CD4-positive, alpha-beta T cell treated with Interleukin-6 for 4 hours (primary cell): ENCODE measurements around the gene GBX2.

Experiments
- DNase-seq: peaks from one replicate; pipeline ENCODE4 v3.0.0-alpha.2; 2020; ENCODE audit warnings: mixed read lengths

Gene GBX2

DNA sequence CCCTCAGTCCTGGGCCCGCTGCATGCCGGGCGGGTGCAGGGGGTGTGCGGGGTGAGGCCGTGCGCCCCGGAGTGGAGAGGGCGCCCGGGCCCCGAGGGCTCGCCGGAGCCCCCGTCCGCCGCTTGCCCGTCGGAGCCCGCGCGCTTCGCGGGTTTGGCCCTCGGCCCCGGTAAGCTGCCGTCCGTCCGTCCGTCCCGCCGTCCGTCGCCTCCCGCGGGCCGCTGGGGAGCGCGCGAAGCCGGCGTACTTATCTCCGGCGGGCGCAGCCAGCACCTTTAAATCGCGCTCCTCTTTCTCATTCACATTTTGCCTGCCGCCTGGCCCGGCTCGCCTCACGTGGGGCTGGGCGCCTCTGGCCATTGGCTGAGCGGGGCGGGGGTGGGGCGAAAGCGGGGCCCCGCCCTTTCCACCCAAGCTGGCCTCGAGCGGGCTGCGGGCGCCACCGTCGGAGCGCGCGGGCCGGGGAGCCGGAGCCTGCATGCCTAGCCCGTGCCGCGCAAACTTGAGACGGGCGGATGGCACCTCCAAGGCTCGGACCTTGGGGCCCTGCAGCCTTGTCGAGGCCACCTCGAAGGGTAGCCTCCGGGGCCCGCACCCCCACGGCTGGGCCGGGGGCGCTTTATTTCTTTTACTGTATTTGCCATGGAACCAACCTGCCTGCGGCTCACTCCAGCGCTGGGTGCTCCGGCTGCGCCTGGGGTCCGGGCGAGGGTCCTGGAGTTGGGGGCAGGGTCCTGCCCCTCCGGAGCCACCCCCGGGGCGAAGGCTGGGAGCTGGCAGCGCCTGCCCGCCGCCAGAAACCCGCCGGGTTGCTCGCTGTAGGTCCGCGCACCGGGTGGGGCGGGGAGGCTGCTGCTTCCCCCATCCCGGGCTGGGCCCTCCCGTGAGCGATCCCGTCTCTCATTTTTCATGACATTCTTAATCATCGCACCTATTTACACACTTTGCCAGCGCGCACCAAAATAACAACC, at the start of gene GBX2:
Gene GBX2, minus strand, starts transcription at position 277 of the 971 bp plus-strand sequence. CDS start 415 bp downstream, outside the sequence.
- no peak for DNase-seq

DNA sequence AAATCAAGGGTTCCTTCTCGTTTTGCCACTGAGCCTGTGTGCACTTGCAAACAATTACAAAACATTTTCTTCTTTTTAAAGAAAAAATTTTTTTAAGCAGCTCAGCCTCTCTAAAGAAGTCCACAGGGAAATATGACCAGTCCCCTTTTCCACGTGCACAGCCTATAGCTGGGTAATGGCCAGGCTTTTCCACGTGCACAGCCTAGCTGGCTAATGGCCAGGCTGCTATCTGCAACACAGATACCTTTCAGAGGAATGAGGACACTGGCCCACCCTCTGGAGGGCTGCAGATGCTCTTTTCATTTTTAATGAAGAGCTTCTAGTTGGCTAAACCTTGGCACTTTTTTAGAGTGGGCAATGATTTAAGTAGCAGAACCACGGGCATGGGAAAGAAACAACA, 49.7 kb upstream of the GBX2 start:
- DNase-seq = no peak

DNA sequence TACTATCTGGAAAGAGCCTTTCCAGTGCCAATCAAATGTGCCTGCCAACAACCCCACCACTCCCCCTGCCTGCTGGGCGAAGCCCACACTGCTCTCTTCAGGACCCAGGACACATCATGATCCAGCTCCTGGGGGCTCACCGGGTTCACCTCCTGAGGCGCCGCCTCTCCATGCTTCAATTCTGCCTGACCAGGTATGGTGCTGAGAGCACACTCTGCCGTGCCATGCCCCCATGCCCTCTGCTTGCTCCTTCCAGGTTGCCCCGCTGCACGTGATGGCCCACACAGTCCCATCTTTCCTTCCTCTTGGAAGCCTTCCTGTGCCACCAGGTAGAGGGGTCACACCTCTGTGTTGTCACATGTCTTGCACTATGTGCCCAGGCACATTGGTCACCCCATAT, 48.5 kb upstream of the GBX2 start:
- no peak for DNase-seq

DNA sequence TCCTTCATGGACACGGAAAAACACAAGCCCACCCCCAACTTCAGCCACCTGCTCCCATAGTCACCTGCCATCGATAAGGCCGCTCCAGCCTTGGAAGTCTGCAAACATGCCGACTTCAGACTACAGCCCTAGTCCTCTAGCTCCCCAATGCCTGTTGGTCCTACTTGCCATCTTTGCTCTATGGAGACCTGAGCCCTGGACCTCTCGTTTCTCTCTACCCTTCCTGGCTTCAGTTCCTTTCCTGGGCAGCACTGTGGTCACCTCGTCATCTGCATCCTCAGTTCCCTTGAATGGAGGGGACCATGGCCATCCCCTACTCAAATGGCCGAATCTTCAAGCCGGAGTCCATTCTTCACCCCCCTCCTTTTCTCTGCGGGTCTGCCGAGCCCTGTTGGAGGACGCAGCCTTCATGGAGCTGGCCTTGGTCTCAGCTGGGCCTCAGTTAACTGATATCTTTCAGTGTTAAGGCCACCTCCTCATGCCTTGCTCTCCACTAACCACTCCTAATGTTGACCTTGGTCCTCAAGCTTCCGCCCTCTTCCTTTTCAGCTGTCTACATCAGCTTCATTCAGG, 47.7 kb upstream of the GBX2 start:
- no peak for DNase-seq

DNA sequence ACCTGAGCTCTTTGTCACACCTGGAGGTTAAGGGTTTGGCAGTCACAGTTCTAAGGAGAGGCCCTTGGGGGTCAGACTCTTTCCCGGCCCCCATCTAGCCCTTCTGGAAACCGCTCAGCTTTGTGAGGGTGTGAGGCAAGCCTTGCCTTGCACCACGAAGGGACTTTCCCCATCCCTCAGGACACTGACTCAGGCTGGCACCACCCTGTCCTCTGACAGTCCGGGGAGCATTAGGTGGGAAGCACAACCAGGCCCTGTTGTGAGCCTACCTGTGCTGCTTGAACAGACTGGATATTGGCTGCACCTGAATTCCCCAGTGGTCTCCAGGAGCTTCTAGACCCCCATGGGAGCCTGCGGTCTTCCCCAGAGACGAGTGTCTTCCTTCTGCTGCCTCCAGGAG, 47.0 kb upstream of the GBX2 start:
- DNase-seq = no peak

DNA sequence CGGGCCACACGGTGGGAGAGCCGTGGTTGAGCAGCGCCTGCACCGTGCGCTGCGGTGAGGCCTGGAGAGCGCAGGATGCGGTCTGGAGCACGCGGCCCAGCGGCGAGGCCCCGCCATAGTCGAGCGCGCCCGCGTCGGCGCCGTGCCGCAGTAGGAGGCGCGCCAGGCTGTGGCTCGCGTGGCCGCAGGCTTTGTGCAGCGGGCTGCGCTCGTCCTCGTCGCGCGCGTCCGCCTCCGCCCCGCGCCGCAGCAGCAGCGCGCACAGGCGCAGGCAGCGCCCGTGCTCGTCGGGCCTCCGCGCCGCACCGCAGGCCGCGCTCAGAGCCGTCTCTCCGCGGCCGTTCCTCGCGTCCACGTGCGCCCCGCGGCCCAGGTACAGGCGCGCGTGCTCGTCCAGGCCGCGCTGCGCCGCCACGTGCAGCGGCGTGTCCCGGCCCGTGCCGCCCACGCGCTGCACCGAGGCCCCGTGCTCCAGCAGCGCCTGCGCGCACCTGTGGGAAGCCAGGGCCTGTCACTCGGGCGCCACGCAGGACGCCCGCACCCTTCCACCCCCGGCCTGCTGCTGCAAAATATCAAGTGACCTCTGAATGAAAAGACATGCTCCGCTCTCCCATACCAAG, 46.3 kb upstream of the GBX2 start:
- DNase-seq = no peak

DNA sequence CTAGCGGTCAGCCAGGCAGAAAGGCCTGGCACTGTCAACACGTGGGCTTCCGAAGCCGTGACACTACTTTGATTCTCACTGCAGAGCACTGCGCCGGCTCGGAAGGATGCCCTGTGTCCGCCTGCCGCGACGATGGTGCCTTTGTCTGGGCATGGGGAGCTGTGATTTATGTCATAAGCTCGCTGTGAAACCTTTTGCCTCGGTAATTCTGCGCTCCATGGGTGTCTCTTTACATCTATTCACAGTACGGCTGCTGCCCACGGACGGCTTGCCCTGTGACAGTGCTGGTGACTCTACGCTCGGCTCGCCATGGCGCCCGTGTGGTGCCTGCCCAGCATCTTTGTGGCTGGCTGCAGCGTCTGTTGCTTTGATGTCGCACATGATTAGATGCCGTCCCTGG, 43.1 kb upstream of the GBX2 start:
- no peak for DNase-seq

DNA sequence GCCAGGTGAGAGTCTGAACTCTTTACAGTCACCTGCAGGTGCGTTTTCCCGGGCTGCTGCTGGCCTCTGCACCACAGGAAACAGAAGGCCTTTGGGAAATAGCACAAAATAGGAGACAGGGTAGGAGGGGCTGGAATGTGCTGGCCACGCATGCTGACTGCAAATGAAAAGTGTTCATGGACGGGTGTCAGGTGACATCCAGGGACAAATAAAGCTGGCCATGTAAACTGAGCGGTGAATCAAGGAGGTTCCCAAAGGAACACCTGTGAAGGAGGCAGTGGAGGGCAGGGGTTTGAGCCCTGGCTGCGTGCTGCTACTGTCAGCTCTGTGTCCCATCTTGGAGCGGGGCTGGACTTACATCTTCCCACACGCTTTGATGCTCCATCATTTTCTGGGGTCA, 42.4 kb upstream of the GBX2 start:
- DNase-seq = no peak

DNA sequence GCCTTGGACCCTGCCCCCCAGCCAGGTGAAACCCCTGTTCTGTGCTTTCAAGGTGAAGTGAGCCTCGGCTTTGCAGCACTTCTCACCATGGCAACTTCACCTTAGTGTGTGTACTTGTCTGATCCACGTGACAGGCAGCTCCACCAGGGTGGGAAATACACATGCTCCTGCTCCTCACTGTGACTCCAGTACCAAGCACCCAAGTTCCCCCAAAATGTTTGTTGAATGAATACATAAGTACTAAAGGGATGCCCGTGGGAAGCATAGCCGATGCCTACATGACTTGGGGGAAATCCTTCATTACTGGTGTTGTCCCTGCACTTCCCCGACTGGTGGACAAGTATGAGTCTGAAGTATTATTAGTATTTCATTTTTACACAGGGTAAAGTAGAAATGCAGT, 41.8 kb upstream of the GBX2 start:
- DNase-seq = no peak

DNA sequence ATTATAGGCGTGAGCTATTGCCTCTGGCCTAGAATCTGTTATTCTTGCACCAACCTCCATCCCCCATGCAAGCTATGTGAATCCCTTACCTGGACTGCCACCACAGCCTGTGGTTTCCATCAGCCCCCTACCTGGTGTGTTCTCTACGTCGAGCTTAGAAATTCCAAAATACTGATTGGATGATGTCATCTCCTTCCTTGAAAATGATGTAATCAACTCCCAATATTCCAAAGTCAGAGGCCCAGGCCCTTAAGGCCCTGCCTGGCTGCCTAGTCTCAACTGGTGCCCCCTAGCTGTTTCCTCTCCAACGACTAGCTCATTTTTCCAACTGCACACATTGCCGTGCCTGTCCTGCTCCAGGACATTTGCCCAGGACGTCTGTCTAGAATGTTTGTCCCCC, 41.3 kb upstream of the GBX2 start:
- no peak for DNase-seq

DNA sequence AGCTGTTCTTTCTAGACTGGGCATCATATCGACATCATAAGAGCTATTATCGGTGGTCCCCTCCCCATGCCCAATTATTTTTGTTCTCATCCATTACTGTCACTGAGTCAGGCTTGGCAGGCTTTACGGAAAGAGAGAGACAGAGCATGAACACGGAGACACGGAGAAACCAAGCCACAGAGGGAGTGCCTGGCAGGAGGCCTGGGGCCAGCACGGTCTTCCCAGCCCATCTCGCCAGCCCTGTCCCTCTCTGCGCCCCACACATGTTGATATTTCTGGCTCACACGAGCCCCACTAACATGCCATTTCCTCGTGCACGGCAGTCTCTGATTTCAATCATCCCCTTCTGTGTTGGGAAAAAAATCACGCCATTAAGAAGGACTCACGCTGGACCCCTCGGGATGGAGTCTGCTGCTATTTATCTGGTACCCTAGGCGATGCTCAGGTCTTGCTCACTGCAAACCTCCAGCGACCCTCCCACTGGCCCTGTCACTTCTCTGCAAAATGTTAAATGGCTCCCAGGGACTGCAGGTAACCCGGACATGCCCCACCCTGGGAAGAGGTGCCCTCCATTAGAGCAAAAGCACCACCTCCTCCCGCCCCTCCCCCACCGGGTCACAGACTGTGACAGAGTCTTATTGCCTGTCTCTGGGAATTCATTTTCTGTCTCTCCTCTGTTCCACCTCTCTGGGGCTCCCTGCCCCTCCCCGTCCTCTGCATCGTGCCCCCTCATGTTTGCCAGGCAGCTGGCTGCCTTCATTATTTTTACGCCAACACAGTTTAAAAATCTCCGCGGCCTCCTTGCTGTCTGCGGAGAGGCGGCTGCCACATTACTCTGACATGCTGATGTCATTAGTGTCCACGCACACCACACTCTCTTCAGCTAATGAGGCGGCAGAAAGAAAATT, 40.1 kb upstream of the GBX2 start:
- DNase-seq = no peak

DNA sequence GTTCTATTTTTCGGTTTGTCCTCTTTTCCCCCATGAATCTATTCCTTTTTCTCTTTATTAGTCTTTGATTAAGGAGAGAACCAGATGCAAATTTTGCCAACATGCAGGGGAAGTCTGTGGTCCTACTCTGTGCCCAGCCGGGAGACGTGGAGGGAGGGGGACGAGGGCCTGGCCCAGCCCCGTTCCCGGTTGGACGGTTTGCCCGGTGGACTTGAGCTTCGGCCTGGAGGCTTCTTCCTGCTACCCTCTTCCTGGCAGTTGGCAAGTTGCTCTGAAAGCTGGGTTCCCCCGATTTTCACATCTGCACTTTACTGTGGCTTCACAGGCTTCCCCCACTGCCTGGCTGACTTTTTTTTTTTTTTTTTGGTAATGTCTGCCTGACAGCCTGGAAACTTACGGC, 39.3 kb upstream of the GBX2 start:
- no peak for DNase-seq

DNA sequence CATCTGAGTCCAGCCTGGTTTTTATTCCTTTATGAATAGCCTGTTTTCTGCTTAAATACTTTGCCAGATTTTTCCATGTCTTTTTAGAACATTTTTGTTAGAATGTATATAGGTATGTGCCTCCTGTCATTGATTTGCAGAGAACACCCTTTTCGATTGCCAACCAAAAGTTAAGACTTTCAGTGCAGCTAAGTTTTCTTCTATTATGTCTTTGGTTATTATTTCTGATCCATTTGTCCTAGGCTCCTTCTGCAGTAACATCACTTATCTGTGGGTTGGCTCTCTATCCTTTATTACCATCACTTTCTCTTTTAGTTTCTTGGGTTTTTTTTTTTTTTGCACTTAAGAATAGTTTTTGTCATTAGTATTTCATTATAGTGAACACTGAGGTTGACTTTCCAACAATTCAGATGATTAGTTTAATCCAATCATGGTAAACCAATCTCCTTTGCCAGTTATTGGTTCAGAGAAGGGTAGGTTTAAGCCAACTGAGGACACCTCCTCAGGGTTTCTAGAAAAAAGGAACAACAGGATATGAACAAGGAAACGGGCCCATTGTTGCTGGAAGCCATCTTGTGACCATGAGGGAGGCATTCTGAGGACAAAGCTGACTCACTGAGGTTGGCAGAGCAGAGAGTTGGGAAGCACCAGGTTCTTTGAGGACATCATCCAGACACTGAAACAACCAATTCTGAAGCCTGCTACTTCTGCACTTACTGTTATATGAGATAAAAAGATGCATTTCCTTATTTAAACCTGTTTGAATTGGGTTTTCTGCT, 37.9 kb upstream of the GBX2 start:
- no peak for DNase-seq

DNA sequence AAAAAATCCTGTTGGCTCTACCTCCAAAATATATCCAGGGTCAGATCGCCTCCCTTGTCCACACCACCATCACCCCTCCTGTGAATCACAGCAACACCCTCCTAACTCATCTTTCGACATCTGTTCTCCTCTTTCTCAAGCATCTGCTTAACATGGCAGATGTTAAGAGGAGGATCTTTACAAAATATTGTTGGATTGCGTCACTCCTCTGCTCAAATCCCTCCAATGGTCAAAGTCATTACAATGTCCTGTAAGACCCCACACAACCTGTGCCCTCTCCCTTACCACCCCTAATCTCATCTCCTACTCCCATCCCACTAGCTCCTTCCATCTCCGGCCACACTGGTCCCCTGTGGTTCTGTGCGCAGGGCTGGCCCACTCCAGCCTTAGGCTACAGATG, 36.8 kb upstream of the GBX2 start:
- DNase-seq = no peak

DNA sequence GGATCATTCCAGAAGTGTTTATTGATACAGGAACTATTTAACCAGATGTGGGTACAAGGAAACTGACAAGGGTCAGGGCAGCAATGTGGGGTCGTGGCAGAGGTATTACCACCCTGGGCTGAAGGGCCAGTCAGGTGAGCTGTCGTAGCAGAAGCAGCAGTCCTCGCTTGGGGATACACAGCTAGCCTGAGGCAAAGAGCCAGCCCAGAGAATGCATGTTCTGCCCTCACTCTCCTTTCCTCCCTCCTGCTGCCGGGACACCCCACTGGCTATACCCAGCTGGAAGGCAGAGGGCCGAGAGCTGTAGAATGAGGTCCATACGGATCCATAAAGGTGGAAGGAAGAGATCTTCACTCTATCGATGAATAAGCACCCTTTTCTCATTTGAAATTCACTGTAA, 32.2 kb upstream of the GBX2 start:
- DNase-seq = no peak

DNA sequence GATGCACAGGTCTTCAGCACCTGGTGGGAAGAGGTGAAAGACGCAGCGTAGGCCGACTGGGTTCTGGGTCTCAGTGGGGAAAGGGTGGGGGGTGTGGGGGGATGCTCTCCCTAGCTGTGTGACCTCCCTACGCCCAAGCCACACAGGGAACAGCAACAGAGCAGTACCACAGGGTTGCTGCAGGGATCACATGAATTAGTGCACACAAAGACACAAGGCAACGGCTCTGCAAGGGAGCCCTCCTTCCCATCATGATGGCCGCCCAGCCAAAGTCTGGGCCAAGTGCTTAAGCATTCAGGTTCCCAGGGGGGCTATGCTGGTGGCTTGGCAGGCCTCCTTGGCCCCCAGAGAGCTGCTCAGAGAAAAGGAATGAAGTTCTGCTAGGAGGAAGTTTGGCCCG, 28.2 kb upstream of the GBX2 start:
- no peak for DNase-seq

DNA sequence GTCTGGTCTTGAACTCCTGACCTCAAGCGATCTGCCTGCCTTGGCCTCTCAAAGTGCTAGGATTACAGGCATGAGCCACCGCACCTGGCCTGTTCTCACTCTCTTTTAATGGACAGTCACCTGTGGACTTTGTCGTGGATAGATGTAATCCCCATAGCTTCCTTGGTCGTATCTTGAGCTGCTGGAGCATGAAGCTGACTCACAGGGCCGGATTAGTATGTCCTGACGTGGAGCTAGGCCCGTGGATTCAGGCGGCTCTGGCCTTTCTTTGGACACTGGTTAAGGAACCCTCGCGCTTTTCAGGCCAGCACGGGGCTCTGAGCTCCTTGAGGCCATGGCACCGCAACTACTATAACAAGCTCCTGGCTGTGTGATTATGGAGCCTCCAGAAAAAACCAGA, 27.5 kb upstream of the GBX2 start:
- no peak for DNase-seq

DNA sequence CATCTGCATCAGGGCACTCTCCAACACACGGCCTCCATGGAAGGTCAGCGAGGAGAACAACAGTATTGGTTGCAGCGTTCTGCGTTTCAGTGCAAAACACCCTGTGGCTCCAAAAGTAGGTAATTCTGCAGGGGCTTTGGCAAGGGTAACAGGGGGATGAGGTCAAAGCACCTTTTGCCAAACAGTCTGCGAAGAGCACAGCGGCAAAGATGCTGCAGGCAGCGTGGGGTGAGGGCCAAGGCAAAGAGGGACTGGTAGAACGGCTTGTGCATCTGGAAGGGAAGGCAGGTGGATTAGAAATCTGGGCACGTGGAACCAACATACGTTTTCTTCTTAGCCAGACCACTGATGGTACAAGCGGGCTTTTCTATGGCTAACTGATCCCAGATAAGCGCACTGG, 26.6 kb upstream of the GBX2 start:
- no peak for DNase-seq

DNA sequence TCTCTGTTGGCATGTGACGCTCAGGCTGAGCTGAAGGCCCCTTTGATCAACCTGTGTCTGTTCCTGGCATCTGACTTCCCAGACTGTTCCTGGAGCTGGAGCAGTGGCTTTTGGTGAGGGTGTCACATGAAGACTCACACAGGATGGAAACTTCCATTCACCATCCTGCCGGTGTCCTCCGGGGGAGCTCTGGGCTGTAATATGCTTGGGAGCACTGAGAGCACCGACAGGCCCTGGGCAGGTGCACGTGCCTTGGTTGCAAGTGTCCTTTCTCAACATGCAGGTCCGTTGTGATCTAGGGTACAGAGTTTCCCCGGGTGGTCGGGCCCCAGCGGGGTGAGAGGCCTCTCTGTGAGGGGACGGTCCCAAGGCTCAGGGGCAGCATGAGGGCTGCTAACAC, 24.8 kb upstream of the GBX2 start:
- no peak for DNase-seq

DNA sequence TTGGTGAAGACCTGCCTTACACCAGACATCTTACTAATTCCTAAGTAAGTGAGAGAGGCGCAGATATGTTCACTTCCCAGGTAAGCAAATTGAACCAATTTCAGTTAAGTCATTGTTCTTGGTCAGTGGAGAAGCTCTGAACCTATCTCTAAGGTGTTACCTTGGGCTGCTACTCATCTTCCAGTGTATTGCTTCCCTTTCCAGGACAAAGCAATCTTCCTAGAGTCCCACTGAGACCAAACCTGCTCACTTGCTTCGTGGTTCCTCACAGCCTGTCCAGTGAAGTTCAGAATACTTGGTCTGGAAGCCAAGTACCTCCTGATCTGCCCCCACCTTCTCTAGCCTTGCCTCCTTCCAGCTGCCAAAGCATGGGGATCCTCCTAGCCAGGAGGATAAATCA, 22.5 kb upstream of the GBX2 start:
- no peak for DNase-seq

DNA sequence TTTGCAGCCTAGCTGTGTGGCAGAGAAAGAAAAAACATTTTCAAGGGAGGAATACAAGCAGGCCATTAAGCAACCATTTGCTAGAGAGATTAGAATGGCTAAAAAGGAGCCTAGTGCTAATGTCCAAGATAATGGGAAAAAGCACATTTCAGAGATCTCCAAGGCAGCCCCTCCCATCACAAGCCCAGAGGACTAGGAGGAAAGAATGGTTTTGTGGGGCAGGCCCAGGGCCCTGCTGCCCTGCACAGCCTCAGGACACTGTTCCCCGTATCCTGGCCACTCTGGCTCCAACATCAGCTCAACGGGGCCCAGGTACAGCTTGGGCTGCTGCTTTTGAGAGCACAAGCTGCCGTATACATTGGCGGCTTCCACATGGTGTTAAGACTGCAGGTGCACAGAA, 16.5 kb upstream of the GBX2 start:
- no peak for DNase-seq

DNA sequence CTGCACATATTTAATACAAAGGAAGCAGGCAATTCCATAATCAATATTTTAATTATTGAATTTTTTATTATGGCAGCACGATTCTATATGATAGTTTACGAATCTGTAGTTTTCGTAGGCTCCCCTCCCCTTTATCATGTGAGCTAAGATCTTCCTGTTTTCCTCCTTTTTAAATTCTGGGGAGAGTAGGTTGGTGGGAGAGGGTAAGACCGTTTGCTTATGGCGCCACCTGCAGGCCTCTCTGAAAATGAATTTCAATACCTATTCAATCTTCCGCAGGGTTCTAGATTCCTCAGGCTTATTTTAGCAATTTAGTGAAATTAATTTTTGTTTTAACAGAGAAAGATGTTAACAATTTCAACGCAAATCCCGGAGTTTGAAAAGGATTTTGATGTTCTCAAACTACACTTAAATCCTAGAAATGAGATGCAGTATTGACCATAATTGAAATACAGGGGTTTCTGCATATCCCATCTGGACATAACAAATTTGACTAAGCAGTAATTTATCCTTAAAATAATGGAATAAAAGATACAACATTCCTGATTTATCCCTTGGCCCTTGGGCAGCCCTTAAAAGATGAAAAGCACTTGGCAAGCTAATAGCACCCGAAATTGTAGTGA, 12.8 kb upstream of the GBX2 start:
- DNase-seq = peak; percentile 21
